BJ (cell line): ENCODE data around the gene MSH3. TPM values are rescaled to one million over a fixed set of nuclear protein-coding genes. Genes with fewer than 3 reads are reported as not detected.

Experiments used
- CTCF ChIA-PET: fragments of 350-600 bp; formaldehyde crosslinking; extraction: SDS; loops from one replicate; lab custom pipeline; 2021; ENCODE audit warnings: antibody characterized with exemption, inconsistent platforms; lab: Yijun Ruan, JAX
- POLR2A ChIA-PET: fragments of 300-600 bp; sonication (Branson Sonifier 250); formaldehyde crosslinking; extraction: SDS; loops from one replicate; lab custom pipeline; 2021; ENCODE audit warnings: antibody characterized with exemption; lab: Charles Lee
- DNase-seq: peaks from one replicate; pipeline ENCODE4 v3.0.0-alpha.2; 2011; ENCODE audit warnings: low read depth
- H3K27me3 ChIP-seq: 2 replicates; pipeline ENCODE4 v1.6.0; 2011; ENCODE audit warnings: low read length; ENCODE audit not compliant: control insufficient read depth, insufficient read depth
- H3K36me3 ChIP-seq: 2 replicates; pipeline ENCODE4 v1.5.1; 2011; ENCODE audit warnings: low read length; ENCODE audit not compliant: control insufficient read depth, insufficient read depth
- H3K4me3 ChIP-seq: 2 replicates; pipeline ENCODE4 v1.5.1; 2011; ENCODE audit warnings: low read depth, mild to moderate bottlenecking, control low read depth, low read length
- CTCF ChIP-seq: IDR thresholded peaks from 2 replicates; pipeline ENCODE4 v1.5.1; 2011; ENCODE audit warnings: low read depth, mild to moderate bottlenecking, control low read depth, inconsistent platforms, low read length, moderate library complexity; ENCODE audit not compliant: insufficient read depth
- polyA plus RNA-seq: library from polyadenylated mRNA; depleted of rRNA; stranded (reverse); fragments of >200 nt; gene quantifications from 2 replicates; pipeline ENCODE4 v1.2.3, GENCODE V29; 2011

The MSH3 gene
- polyA plus RNA-seq, 1 experiment, result 4.0 TPM

GRCh38 chr5:80865551-80865950 is 211.1 kb downstream of the MSH3 start:
- no peak for TF ChIP-seq CTCF
- H3K4me3 ChIP-seq, result no peak overlapping the region
- CTCF ChIA-PET, result interaction anchor here (0.7 to 1.8 kb wide), 2 partner anchors 10 to 11 kb away, joined by 3 to 5 read pairs; no protein-coding TSS in a partner anchor
- H3K27me3 ChIP-seq, result no peaks in the 10 kb centered on the region
- no peak for DNase-seq
- H3K36me3 ChIP-seq, result no peaks in the 10 kb centered on the region; the same call in 1 of the 2 replicates
- POLR2A ChIA-PET, result interaction anchor here (0.6 kb wide), 1 partner anchor 140 kb away, joined by 4 read pairs; no protein-coding TSS in a partner anchor

- Histone ChIP-seq H3K36me3 (no peaks in the 10 kb centered on the region; the same call in 1 of the 2 replicates), H3K27me3 (no peaks in the 10 kb centered on the region), H3K4me3 (no peak overlapping the region)
- ChIA-PET POLR2A (interaction anchor here (0.6 kb wide), 1 partner anchor 141 kb away, joined by 4 read pairs; no protein-coding TSS in a partner anchor), CTCF (interaction anchor here (0.7 to 1.8 kb wide), 2 partner anchors 10 to 11 kb away, joined by 3 to 5 read pairs; no protein-coding TSS in a partner anchor)
- TF ChIP-seq CTCF, result no peak
- DNase-seq, result no peak
Measured at GRCh38 chr5:80866371-80866770, 211.9 kb downstream of the MSH3 start.

GRCh38 chr5:80867233-80867632 is 212.8 kb downstream of the MSH3 start:
- Histone ChIP-seq H3K36me3 (no peaks in the 10 kb centered on the region; the same call in 1 of the 2 replicates), H3K27me3 (no peaks in the 10 kb centered on the region), H3K4me3 (no peak overlapping the region)
- POLR2A ChIA-PET, result no interaction called here
- no peak for TF ChIP-seq CTCF
- no peak for DNase-seq
- CTCF ChIA-PET, result interaction anchor here (1.8 kb wide), 1 partner anchor 9 kb away, joined by 5 read pairs; no protein-coding TSS in a partner anchor

- no peak for DNase-seq
- ChIA-PET CTCF (interaction anchor here (0.7 kb wide), 1 partner anchor 19 kb away, joined by 3 read pairs; no protein-coding TSS in a partner anchor), POLR2A (no interaction called here)
- no peak overlapping the region for H3K4me3 ChIP-seq
- no peaks in the 10 kb centered on the region; the same call in 1 of the 2 replicates for H3K36me3 ChIP-seq
- no peaks in the 10 kb centered on the region for H3K27me3 ChIP-seq
- TF ChIP-seq CTCF, result no peak
Measured at GRCh38 chr5:80870442-80870841, 216.0 kb downstream of the MSH3 start.

- no peaks in the 10 kb centered on the region for H3K27me3 ChIP-seq
- no peaks in the 10 kb centered on the region; the same call in 1 of the 2 replicates for H3K36me3 ChIP-seq
- CTCF ChIA-PET, result no interaction called here
- POLR2A ChIA-PET, result no interaction called here
- TF ChIP-seq CTCF, result no peak
- no peak for DNase-seq
- no peak overlapping the region for H3K4me3 ChIP-seq
Measured at GRCh38 chr5:80871541-80871961, 217.1 kb downstream of the MSH3 start.
